ENCODE results near the gene GPR89A.
"Not testable (repeated sequence)": the region's sequence is repeated elsewhere in the genome, so short reads cannot be mapped to it uniquely, and the experiment has no call there.

GPR89A gene

DNA sequence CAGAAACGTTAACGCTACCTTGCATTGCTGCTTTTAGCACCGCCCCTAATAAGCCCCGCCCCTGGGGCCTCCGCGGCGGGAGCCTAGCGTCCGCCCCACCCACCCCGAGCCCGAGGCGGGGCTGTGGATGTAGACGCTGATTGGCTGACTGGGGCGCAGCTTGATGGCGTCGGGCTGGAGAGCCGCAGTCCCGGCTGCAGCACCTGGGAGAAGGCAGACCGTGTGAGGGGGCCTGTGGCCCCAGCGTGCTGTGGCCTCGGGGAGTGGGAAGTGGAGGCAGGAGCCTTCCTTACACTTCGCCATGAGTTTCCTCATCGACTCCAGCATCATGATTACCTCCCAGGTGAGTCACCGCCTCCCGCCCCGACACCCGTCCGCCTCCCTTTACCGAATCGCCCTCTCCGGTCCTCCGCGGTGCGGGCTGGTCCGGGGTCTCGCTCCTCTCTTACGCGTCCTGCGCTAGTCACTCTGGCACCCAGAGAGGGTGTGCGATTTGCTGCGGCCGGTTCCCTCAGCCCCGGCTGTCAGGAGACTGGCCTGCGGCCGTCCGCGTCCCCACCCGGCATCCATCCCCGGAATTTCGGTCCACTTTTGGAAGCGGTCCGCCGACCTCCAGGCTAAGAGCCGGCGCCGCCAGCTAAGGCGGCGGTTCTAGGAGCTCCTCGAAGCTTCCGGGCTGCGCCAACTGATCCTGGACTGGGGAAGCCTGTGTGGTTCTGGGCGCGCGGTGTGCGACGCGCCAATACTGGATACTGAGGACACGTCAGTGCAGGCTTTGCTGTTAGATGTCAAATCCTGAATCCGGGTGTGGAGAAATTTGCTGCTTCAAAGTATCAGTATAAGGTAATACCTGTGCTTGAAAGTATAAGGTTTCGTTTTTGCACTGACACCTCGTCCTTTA, at the start of gene GPR89A:
Gene GPR89A, plus strand, starts transcription at position 156 of the 901 bp plus-strand sequence. Its CDS starts 146 bp downstream, at position 302.
- DNase-seq: peak; percentile 97
- H3K4me3 Mint-ChIP-seq: peak within 1 kb of the TSS; percentile 86
- H3K9me3 Mint-ChIP-seq, CTCF ChIA-PET, H3K36me3 Mint-ChIP-seq, H3K27me3 Mint-ChIP-seq: not testable (repeated sequence)
- peak within 1 kb of the TSS; percentile 93 for H3K27ac Mint-ChIP-seq
- peaks cover 29% of the 10 kb centered on the region for H3K4me1 Mint-ChIP-seq

DNA sequence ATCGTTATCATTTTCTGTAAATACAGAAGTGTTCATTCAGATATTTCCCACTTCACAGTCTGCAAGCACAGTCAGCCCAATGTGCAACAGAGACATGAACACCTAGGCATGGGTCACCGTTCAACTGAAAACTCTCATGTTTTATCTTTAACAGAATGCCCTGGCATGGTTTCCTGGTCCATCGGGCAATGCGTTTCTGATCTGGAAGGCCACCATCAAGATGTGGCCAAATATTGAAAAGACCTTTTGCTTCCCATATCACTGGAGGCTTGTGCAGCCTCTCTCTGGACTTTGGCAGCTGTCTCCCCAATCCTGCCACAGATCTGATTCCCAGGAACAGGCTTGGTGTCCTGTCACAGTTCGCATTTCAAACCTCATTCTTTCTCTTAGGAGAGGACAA, 21.0 kb upstream of the GPR89A start:
- H3K4me3 Mint-ChIP-seq, DNase-seq, CTCF ChIA-PET, H3K9me3 Mint-ChIP-seq, H3K4me1 Mint-ChIP-seq, H3K36me3 Mint-ChIP-seq, H3K27ac Mint-ChIP-seq: not testable (repeated sequence)
- peaks cover 18% of the 10 kb centered on the region for H3K27me3 Mint-ChIP-seq

DNA sequence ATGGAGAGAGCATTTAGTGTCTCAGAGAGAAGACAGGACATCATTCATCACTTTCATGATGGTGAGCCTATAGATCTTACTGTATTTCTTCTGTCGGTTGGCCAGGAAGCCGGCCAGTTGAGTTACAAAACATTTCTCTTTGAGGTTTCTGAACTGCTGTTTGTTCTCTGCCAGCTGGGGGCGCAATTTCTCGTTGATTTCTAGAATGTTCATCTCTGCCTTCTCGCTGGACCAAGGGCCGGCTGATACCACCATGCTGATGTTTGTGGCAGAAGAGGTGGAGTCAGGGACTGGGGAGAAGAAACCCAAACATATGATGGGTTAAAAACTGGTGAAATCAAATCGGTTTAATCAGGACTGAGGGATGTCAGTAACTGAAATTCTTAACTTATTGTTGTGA, 17.0 kb upstream of the GPR89A start:
- Mint-ChIP-seq H3K27me3 (peaks cover 21% of the 10 kb centered on the region), H3K4me1 (peaks cover 11% of the 10 kb centered on the region)
- H3K9me3 Mint-ChIP-seq, H3K4me3 Mint-ChIP-seq, CTCF ChIA-PET, H3K27ac Mint-ChIP-seq, H3K36me3 Mint-ChIP-seq: not testable (repeated sequence)
- peak; percentile 71 for DNase-seq

DNA sequence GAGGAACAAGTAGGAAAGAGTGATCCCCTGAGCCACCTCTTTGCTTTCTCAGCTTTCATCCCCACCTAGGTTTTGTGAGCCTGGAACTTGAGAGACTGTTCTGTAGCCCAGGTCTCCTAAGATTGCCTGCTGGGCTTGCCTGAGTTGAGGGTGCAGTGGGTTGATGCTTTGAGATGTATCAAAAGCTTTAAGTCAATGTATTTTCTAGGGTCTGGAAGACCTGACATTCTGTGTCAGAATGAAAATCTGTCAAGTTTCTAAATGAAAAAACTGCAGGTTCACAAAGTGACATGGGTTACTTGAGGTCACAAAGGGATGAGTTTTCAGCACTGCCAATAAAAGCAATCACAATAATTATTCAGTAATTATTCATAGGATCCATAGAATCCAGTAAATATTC, 15.4 kb upstream of the GPR89A start:
- H3K4me3 Mint-ChIP-seq, CTCF ChIA-PET, H3K27ac Mint-ChIP-seq, DNase-seq, H3K36me3 Mint-ChIP-seq, H3K9me3 Mint-ChIP-seq: not testable (repeated sequence)
- peaks cover 21% of the 10 kb centered on the region for H3K27me3 Mint-ChIP-seq
- peaks cover 11% of the 10 kb centered on the region for H3K4me1 Mint-ChIP-seq

DNA sequence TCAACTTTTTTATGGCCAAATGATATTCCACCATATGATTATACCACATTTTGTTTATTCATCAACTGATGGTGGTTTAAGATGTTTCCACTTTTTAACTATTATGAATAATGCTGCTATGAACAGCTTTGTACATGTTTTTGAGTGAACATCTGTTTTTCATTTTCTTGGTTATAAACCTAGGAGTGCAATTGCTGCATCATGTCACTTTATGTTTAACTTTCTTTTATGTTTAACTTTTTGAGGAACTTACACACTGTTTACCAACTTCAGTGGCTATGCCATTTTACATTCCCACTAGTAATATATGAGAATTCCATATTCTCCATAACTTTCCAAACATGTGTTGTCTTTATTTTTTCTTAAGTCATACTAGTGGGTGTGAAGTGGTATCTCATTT, 12.4 kb upstream of the GPR89A start:
- Mint-ChIP-seq H3K27me3 (peaks cover 21% of the 10 kb centered on the region), H3K4me1 (peaks cover 11% of the 10 kb centered on the region)
- H3K36me3 Mint-ChIP-seq, DNase-seq, H3K9me3 Mint-ChIP-seq, H3K27ac Mint-ChIP-seq, CTCF ChIA-PET, H3K4me3 Mint-ChIP-seq: not testable (repeated sequence)

DNA sequence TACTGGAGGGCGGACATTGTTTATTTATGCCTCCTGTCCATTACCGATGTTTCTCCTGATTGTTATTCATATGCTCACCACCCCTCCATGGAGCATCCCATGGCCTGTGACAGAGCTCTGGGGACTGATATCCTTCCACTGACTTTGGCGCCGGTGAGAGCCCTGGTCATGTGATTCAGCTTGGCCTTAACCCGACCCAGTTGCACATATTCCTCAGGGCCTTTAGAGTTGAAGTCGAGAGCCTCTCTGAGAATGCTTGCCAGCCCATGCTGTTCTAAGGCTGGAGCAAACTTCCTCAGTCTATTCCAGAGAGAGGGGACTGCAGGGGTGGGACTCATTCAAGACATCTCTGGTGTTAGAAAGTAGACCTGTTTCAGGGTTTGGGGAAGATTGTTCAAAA, 11.6 kb upstream of the GPR89A start:
- H3K4me3 Mint-ChIP-seq, CTCF ChIA-PET, H3K27ac Mint-ChIP-seq, H3K9me3 Mint-ChIP-seq, DNase-seq, H3K4me1 Mint-ChIP-seq, H3K36me3 Mint-ChIP-seq: not testable (repeated sequence)
- H3K27me3 Mint-ChIP-seq: peaks cover 22% of the 10 kb centered on the region

DNA sequence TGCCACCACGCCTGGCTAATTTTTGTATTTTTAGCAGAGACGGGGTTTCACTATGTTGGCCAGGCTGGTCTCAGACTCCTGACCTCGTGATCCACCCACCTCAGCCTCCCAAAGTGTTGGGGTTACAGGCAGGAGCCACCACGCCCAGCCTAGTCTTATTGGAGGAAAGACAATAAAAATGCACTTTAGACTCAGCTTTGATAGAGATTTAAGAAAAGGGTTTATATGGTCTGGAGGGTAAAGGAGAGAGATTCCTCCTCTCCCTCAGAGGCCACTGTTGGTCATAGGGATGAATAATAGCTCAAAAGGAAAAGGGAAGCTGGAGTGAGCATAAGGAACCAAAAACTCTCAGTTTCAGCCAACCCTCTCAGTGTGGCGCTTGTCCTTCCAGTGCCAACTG, 8.4 kb upstream of the GPR89A start:
- H3K4me3 Mint-ChIP-seq, DNase-seq, H3K36me3 Mint-ChIP-seq, H3K4me1 Mint-ChIP-seq, H3K27ac Mint-ChIP-seq, H3K9me3 Mint-ChIP-seq: not testable (repeated sequence)
- peaks cover 19% of the 10 kb centered on the region for H3K27me3 Mint-ChIP-seq
- CTCF ChIA-PET: interaction anchor here (0.9 kb wide), 1 partner anchor 121 kb away, joined by 3 read pairs; no protein-coding TSS in a partner anchor

DNA sequence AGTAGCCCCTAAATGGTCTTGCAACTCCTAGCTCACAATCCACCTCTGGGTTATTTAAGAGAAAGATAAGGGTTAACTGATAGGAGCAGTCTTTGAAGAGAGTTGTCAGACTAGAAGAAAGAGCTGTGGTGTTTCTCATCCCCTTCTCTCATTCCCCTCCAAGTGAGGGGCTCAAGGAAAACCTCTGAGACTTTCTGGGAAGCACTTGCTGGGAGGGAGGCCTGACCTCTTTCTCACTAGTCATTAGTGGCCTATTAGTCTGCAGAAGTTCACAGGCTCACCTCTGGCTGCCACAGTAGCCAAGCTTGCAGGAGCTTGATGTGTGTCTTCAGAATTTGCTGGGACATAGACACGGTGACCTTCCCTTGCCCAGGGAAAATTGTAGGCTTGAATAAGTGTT, 6.2 kb upstream of the GPR89A start:
- CTCF ChIA-PET: no interaction called here

DNA sequence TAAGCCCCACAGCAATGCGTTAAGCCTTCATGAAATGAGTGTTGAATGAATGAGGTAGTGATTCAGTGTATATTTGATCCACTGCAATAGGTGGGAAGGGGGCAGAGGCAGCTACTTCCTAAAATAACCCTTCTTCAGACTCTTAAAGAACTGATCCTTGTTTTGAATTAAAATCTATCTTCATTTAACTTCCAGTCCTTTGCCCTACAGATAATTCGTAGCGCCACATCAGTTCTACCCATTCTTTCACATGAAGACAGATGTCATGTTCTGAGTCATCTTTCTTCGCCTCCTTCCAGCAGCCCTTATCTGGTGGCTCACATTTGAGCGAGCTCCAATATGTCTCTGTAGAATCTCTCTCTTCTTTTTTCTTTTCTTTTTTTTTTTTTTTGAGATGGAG, 948 bp upstream of the GPR89A start:
- CTCF ChIA-PET, H3K9me3 Mint-ChIP-seq, H3K36me3 Mint-ChIP-seq, H3K27ac Mint-ChIP-seq, DNase-seq, H3K4me3 Mint-ChIP-seq, H3K27me3 Mint-ChIP-seq: not testable (repeated sequence)
- H3K4me1 Mint-ChIP-seq: peaks cover 22% of the 10 kb centered on the region

More for the DNA sequence above, 6.2 kb upstream of the GPR89A start:
- Mint-ChIP-seq H3K27ac (no peak overlapping the region), H3K36me3 (no peaks in the 10 kb centered on the region), H3K9me3 (no peaks in the 10 kb centered on the region), H3K27me3 (peaks cover 16% of the 10 kb centered on the region), H3K4me1 (no peaks in the 10 kb centered on the region), H3K4me3 (no peak overlapping the region)
- DNase-seq: no peak

DNA sequence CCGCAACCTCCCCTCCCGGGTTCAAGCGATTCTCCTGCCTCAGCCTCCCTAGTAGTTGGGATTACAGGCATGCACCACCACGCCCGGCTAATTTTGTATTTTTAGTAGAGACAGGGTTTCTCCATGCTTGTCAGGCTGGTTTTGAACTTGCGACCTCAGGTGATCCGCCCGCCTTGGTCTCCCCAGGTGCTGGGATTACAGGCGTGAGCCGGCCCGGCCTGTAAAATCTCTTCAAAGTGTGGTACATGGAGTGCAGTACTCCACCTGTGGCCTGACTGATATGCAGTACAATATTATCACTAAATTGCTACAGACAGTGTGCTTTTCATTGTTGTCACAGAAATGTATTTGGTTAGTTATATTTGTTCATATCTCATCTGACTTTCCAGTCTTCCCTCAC, 499 bp upstream of the GPR89A start:
- peaks cover 26% of the 10 kb centered on the region for H3K4me1 Mint-ChIP-seq
- H3K4me3 Mint-ChIP-seq, CTCF ChIA-PET, H3K27ac Mint-ChIP-seq, H3K36me3 Mint-ChIP-seq, DNase-seq, H3K27me3 Mint-ChIP-seq, H3K9me3 Mint-ChIP-seq: not testable (repeated sequence)

DNA sequence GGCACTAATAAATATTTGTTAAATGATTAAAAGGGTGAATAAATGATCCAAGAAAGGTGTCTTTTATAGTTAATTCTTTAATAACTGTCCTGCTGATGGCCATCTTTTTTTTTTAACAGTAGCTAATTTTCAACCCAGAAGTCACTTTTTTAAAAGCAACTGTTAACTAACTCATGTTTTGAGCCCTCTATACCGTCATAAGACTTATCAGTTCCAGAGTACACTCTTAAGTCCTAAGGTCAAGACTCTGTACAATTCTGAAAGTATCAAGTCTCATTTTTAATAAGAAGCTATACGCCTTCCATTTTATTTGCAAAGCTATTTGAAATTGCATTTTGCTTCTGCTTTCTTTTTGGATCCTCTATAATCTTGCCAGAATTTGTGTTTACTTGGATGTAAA, 3.0 kb downstream of the GPR89A start:
- H3K36me3 Mint-ChIP-seq, H3K27me3 Mint-ChIP-seq, CTCF ChIA-PET, H3K27ac Mint-ChIP-seq, H3K4me3 Mint-ChIP-seq, DNase-seq, H3K9me3 Mint-ChIP-seq: not testable (repeated sequence)
- peaks cover 29% of the 10 kb centered on the region for H3K4me1 Mint-ChIP-seq

DNA sequence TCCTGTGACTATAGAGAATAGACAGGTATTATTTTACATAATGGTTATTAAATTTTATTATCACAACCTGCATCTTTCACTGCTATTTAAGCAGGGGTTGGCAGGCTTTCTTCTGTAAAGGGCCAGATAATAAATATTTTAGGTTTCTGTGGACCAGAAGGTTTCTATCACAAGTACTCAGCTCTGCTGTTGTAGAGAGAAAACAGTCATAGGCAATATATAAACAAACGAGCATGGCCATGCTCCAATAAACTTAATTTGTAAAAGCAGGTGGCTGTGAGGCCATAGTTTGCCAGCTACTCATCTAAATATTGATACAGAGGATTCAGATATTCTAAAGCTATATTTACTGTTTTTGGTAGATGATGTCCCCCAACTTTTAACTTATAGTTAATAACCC, 12.3 kb downstream of the GPR89A start:
- H3K27me3 Mint-ChIP-seq, H3K9me3 Mint-ChIP-seq, H3K4me1 Mint-ChIP-seq, H3K27ac Mint-ChIP-seq, H3K4me3 Mint-ChIP-seq, H3K36me3 Mint-ChIP-seq, CTCF ChIA-PET, DNase-seq: not testable (repeated sequence)

DNA sequence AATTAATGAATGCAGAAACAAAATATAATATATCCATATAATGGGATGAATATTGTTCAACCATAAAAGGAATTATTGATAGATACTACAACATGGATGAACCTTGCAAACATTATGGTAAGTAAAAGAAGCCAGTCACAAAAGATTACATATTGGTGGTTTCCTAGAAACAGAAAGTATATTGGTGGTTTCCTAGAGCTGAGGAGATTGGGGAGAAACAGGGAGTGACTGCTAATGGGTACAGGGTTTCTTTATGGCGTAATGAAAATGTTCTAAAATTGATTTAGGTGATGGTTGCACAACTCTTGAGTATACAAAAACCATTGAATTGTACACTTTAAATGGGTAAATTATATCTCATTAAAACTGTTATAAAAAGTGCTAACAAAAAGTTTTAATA, 14.4 kb downstream of the GPR89A start:
- H3K27me3 Mint-ChIP-seq, CTCF ChIA-PET, H3K9me3 Mint-ChIP-seq, H3K4me1 Mint-ChIP-seq, H3K36me3 Mint-ChIP-seq, H3K4me3 Mint-ChIP-seq, H3K27ac Mint-ChIP-seq, DNase-seq: not testable (repeated sequence)

DNA sequence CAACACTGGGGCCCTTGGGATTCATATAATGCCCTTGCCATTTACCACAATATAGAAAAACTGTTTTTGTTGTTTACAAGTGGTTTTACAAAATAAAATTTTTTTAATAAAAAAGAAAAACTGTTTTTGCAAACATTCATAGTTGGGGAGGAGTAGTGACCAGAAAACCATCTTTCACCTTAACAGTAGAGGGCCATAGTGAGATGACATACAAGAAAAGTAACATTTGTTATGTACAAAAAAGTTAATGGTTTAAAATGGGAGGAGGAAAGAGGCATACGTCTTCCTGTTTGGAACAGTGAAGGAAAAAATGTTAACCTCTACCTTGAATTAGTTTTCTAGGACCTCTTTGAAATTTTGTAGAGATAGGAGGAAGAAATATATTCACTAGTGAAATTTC, 28.4 kb downstream of the GPR89A start:
- H3K27ac Mint-ChIP-seq, DNase-seq, CTCF ChIA-PET, H3K4me3 Mint-ChIP-seq, H3K9me3 Mint-ChIP-seq, H3K4me1 Mint-ChIP-seq, H3K27me3 Mint-ChIP-seq, H3K36me3 Mint-ChIP-seq: not testable (repeated sequence)

DNA sequence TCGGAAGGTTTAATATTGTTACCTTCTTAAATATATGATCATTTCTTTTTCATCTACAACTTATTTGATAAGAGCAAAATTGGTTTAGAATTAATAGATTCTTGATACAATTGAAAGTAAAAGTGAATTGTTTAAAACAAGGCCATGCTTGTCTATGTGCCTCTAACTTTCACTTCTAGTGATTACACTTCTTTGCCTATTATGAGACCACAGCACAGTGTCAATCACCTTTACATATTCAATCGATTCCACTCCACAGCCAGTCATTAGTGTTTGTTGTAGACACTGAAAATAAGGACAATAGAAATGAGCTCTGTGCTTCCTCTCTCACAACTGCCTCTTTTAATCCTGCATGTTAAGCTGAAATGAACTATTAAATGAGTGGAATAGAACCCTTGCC, 34.1 kb downstream of the GPR89A start:
- H3K9me3 Mint-ChIP-seq, DNase-seq, CTCF ChIA-PET, H3K27ac Mint-ChIP-seq, H3K36me3 Mint-ChIP-seq, H3K4me1 Mint-ChIP-seq, H3K27me3 Mint-ChIP-seq, H3K4me3 Mint-ChIP-seq: not testable (repeated sequence)

All from activated naive CD4-positive, alpha-beta T cell treated with anti-CD3 and anti-CD28 coated beads, Interleukin-2, amount 10 ng/mL, durations not matched to agents 7 days and 5 days (primary cell).